Mammary epithelial cell (primary cell): ENCODE measurements around the gene SIK1.
"Not testable (repeated sequence)": the region's sequence is repeated elsewhere in the genome, so short reads cannot be mapped to it uniquely, and the experiment has no call there.

Experiments used
- EZH2 ChIP-seq: IDR thresholded peaks from 2 replicates; pipeline ENCODE4 v1.6.1; 2012; ENCODE audit warnings: low read length, inconsistent platforms, borderline replicate concordance
- TF ChIP-seq, protein P1 (sequence below), 2 donors: IDR thresholded peaks in 1 of 2; conservative IDR thresholded peaks in 1 of 2; 2 replicates each; pipeline ENCODE4 v1.5.1; 2011 to 2012; ENCODE audit warnings: inconsistent platforms in 2 of 2, low read length in 2 of 2, mild to moderate bottlenecking in 2 of 2, control low read depth in 1 of 2, low read depth in 1 of 2; ENCODE audit not compliant: insufficient read depth in 1 of 2; ENCODE audit errors: extremely low read depth in 1 of 2

DNA sequence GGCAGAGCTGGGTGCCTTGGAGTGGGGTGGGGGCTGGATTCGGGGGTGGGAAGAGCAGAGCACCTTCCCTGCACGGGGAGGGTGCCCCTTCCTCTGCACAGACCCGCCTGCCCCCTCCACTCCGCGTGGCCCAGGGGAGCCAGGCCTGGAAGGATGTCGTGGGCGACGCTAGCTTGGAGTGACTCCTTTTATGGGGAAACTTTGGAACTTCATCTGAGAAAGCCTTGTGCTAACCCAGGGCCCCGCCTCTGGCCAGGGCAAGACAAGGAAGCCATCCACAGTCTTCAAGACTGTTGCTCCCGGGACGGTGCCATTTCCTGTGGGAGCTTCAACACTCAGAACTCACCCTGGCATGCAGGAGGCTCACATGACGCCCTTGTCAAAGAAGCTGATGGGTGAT, 15.6 kb upstream of the SIK1 start:
- TF ChIP-seq, protein P1, sequence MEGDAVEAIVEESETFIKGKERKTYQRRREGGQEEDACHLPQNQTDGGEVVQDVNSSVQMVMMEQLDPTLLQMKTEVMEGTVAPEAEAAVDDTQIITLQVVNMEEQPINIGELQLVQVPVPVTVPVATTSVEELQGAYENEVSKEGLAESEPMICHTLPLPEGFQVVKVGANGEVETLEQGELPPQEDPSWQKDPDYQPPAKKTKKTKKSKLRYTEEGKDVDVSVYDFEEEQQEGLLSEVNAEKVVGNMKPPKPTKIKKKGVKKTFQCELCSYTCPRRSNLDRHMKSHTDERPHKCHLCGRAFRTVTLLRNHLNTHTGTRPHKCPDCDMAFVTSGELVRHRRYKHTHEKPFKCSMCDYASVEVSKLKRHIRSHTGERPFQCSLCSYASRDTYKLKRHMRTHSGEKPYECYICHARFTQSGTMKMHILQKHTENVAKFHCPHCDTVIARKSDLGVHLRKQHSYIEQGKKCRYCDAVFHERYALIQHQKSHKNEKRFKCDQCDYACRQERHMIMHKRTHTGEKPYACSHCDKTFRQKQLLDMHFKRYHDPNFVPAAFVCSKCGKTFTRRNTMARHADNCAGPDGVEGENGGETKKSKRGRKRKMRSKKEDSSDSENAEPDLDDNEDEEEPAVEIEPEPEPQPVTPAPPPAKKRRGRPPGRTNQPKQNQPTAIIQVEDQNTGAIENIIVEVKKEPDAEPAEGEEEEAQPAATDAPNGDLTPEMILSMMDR (conservative IDR thresholded peaks at IDR 0.05 in 1 of 2, IDR thresholded peaks at IDR 0.05 in 1 of 2; ENCODE audit: extremely low read depth in 1 of 2, insufficient read depth in 1 of 2, low read depth in 1 of 2, low read length in 2 of 2), result not testable (repeated sequence)
- not testable (repeated sequence) for TF ChIP-seq EZH2
